Cardiac muscle cell (in vitro differentiated cells and primary cell): ENCODE results near the gene DLG2. TPM values are rescaled to one million over a fixed set of nuclear protein-coding genes. Genes with fewer than 3 reads are reported as not detected.

Experiments used
- DNase-seq, 2 donors: peaks; one replicate each; pipeline versions ENCODE4 v3.0.0 to v3.0.0-alpha.2; 2010 to 2017; ENCODE audit warnings: low read depth in 1 of 2, low spot score in 1 of 2
- H3K27ac ChIP-seq: fragments of 200-600 bp; sonication (generic); 2 replicates; pipeline ENCODE4 v1.5.1; 2016
- H3K27me3 ChIP-seq: fragments of 200-600 bp; sonication (generic); 2 replicates; pipeline ENCODE4 v1.6.0; 2016; ENCODE audit warnings: control low read depth
- H3K36me3 ChIP-seq: fragments of 200-600 bp; sonication (generic); 2 replicates; pipeline ENCODE4 v1.5.1; 2016; ENCODE audit warnings: control low read depth
- H3K4me1 ChIP-seq: fragments of 200-600 bp; sonication (generic); 2 replicates; pipeline ENCODE4 v1.8.1; 2017; ENCODE audit warnings: low read depth, mild to moderate bottlenecking, mixed run types
- H3K4me3 ChIP-seq: fragments of 200-600 bp; sonication (generic); 2 replicates; pipeline ENCODE4 v1.5.1; 2016; ENCODE audit warnings: mild to moderate bottlenecking
- H3K9me3 ChIP-seq: fragments of 200-600 bp; sonication (generic); 2 replicates; pipeline ENCODE4 v1.5.1; 2017; ENCODE audit warnings: low read depth, mild to moderate bottlenecking, control low read depth
- polyA plus RNA-seq: library from polyadenylated mRNA; unstranded; fragments of >200 nt; fragmentation: Nextera tagmentation; extraction: Ambion mirVana; gene quantifications from 2 replicates; pipeline ENCODE4 v1.2.1, GENCODE V29; 2016
- total RNA-seq: library from RNA; depleted of rRNA; stranded (reverse); fragments of >200 nt; gene quantifications from 2 replicates; pipeline ENCODE4 v1.2.3, GENCODE V29; 2016
- TF ChIP-seq, protein P1 (sequence below): IDR thresholded peaks from 2 replicates; pipeline ENCODE4 v1.5.1; 2012; ENCODE audit warnings: low read depth, mild to moderate bottlenecking, low read length

DLG2 gene
- total and polyA plus RNA-seq, 2 experiments from 2014 or later = 3.5 to 15.9 TPM

GRCh38 chr11:85196968-85197367 lies 430.2 kb downstream of the DLG2 start:
- DNase-seq = no peak
- TF ChIP-seq, protein P1, sequence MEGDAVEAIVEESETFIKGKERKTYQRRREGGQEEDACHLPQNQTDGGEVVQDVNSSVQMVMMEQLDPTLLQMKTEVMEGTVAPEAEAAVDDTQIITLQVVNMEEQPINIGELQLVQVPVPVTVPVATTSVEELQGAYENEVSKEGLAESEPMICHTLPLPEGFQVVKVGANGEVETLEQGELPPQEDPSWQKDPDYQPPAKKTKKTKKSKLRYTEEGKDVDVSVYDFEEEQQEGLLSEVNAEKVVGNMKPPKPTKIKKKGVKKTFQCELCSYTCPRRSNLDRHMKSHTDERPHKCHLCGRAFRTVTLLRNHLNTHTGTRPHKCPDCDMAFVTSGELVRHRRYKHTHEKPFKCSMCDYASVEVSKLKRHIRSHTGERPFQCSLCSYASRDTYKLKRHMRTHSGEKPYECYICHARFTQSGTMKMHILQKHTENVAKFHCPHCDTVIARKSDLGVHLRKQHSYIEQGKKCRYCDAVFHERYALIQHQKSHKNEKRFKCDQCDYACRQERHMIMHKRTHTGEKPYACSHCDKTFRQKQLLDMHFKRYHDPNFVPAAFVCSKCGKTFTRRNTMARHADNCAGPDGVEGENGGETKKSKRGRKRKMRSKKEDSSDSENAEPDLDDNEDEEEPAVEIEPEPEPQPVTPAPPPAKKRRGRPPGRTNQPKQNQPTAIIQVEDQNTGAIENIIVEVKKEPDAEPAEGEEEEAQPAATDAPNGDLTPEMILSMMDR = no peak
- Histone ChIP-seq H3K9me3 (no peaks in the 10 kb centered on the region), H3K27me3 (no peaks in the 10 kb centered on the region), H3K4me3 (no peak overlapping the region), H3K36me3 (no peaks in the 10 kb centered on the region), H3K4me1 (no peaks in the 10 kb centered on the region), H3K27ac (no peak overlapping the region)

DNA sequence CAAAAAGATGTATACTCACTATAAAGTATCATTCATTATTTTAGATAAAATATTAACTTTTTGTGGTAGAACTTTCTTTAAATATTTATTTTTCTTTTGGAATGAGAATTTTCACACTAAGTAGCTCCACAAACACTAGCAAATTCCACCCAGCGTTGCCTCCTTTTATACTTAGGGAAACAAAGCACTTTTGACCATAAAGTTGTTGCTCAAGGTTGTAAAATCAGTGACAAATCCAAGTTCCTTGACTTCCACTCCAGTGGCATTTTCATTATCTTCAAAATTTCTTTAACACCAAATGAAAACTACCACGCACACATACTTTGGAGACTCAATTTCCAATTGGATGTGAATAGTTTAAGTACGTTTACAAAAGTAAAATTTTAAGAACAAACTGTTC lies 431.2 kb downstream of the DLG2 start:
- Histone ChIP-seq H3K36me3 (no peaks in the 10 kb centered on the region), H3K27ac (no peak overlapping the region), H3K4me3 (no peak overlapping the region), H3K27me3 (no peaks in the 10 kb centered on the region), H3K4me1 (no peaks in the 10 kb centered on the region), H3K9me3 (no peaks in the 10 kb centered on the region)
- DNase-seq = no peak
- TF ChIP-seq, protein P1 = no peak

- TF ChIP-seq, protein P1 = no peak
- Histone ChIP-seq H3K9me3 (no peaks in the 10 kb centered on the region), H3K4me1 (no peaks in the 10 kb centered on the region), H3K36me3 (no peaks in the 10 kb centered on the region), H3K4me3 (no peak overlapping the region), H3K27me3 (no peaks in the 10 kb centered on the region), H3K27ac (no peak overlapping the region)
- DNase-seq = no peak
Observed at GRCh38 chr11:85187992-85188391, 439.2 kb downstream of the DLG2 start.

- H3K36me3 ChIP-seq = no peaks in the 10 kb centered on the region
Observed at GRCh38 chr11:85184721-85185120, 442.4 kb downstream of the DLG2 start.

DNA sequence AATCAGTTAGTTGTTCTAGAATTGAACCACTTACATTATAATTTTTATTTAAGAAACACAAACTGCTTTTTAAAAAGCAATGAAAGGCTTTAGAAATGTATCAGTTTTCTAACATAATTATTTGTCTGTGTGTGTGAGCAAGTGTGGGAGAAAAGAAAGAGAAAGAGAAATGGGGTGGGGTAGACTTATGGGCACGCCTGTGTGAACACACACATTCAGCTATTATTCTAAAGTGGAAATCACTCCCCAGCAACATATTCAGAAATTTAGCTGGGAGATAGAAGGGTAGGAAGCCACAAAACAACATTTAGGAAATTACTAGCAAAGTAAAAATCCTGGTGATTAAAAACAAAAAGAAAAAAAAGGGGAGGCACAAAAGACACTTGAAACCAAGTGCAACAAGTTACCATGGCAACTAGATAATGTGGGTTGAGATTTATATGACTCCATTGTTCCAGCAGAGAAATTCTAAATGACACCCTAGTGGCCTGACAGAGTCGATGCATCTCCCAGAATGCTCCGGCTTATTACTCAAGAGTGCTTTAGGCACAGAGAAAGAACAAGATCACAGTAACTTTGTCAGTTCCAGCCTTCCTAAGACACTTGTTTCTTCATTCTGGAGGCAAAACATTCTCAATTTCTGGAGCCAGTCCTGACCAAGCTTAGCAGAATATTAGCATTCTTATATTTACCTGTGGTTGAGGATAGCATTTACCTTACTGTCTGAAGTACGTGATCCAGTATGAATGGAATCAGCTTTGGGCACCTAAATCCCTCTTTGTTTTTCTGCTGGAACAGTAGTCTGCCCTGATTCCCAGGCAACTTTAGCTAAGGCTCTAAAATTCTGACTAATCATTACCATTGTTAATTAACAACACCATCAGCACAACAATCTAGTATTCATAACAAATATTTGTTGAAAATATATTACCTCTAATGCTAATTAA lies 444.4 kb downstream of the DLG2 start:
- no peaks in the 10 kb centered on the region for H3K27me3 ChIP-seq
- H3K27ac ChIP-seq = no peak overlapping the region
- DNase-seq = peak in 1 of 2 donors; percentile 60
- TF ChIP-seq, protein P1 = no peak
- no peaks in the 10 kb centered on the region for H3K36me3 ChIP-seq
- no peaks in the 10 kb centered on the region for H3K9me3 ChIP-seq
- no peak overlapping the region for H3K4me3 ChIP-seq
- H3K4me1 ChIP-seq = no peaks in the 10 kb centered on the region

More at GRCh38 chr11:85184721-85185120, 442.4 kb downstream of the DLG2 start:
- no peak overlapping the region for H3K4me3 ChIP-seq
- DNase-seq = no peak
- no peaks in the 10 kb centered on the region for H3K4me1 ChIP-seq
- no peaks in the 10 kb centered on the region for H3K27me3 ChIP-seq
- no peak overlapping the region for H3K27ac ChIP-seq
- no peaks in the 10 kb centered on the region for H3K9me3 ChIP-seq
- TF ChIP-seq, protein P1 = no peak
